ENCODE data around the gene SLC24A4.

The SLC24A4 gene

GRCh38 chr14:92397150-92397952 lies 74.4 kb downstream of the SLC24A4 start:
- TF ChIP-seq EZH2phosphoT487 (IDR thresholded peaks at IDR 0.05; ENCODE audit: borderline replicate concordance, low read length), result no peak
- TF ChIP-seq CTCF (IDR thresholded peaks at IDR 0.05; ENCODE audit: low read depth, low read length, poor library complexity, severe bottlenecking), result no peak
- H3K4me1 ChIP-seq (ENCODE audit: control insufficient read depth, low read length), result peaks cover 15% of the 10 kb centered on the region
- H3K27me3 ChIP-seq (ENCODE audit: control insufficient read depth, low read length), result peaks cover 9% of the 10 kb centered on the region
- no peaks in the 10 kb centered on the region for H3F3A ChIP-seq (ENCODE audit: control insufficient read depth, insufficient read depth)
- no peak overlapping the region for H3K27ac ChIP-seq (ENCODE audit: low read depth, low read length)
- no peaks in the 10 kb centered on the region for H3K9me2 ChIP-seq (replicated peaks; ENCODE audit: control insufficient read depth, low read length)
- no peak overlapping the region for H3K4me2 ChIP-seq (ENCODE audit: low read length)
- H3K79me2 ChIP-seq (ENCODE audit: control insufficient read depth, low read length), result no peaks in the 10 kb centered on the region
- no peak overlapping the region for H3K4me3 ChIP-seq (ENCODE audit: low read length)
- H3K9me3 ChIP-seq (ENCODE audit: control insufficient read depth, insufficient read depth, low read length), result 0 out of 2 replicates have a peak, but pooled peaks cover under 1% of the 10 kb centered on the region
- no peaks in the 10 kb centered on the region for H3K36me3 ChIP-seq (ENCODE audit: control insufficient read depth, low read length)
- H4K20me1 ChIP-seq (ENCODE audit: control insufficient read depth, insufficient read depth, low read depth, low read length), result no peaks in the 10 kb centered on the region

- peaks cover 15% of the 10 kb centered on the region for H3K4me1 ChIP-seq (ENCODE audit: control insufficient read depth, low read length)
- peaks cover 9% of the 10 kb centered on the region for H3K27me3 ChIP-seq (ENCODE audit: control insufficient read depth, low read length)
- H3K4me3 ChIP-seq (ENCODE audit: low read length), result no peak overlapping the region
- no peak overlapping the region for H3K4me2 ChIP-seq (ENCODE audit: low read length)
- no peaks in the 10 kb centered on the region for H3K9me2 ChIP-seq (replicated peaks; ENCODE audit: control insufficient read depth, low read length)
- peaks cover 8% of the 10 kb centered on the region for H3K9me3 ChIP-seq (ENCODE audit: control insufficient read depth, insufficient read depth, low read length)
- H3K79me2 ChIP-seq (ENCODE audit: control insufficient read depth, low read length), result no peaks in the 10 kb centered on the region
- no peak overlapping the region for H3K27ac ChIP-seq (ENCODE audit: low read depth, low read length)
- no peaks in the 10 kb centered on the region for H3F3A ChIP-seq (ENCODE audit: control insufficient read depth, insufficient read depth)
- no peaks in the 10 kb centered on the region for H3K36me3 ChIP-seq (ENCODE audit: control insufficient read depth, low read length)
- no peaks in the 10 kb centered on the region for H4K20me1 ChIP-seq (ENCODE audit: control insufficient read depth, insufficient read depth, low read depth, low read length)
- TF ChIP-seq CTCF (IDR thresholded peaks at IDR 0.05; ENCODE audit: low read depth, low read length, poor library complexity, severe bottlenecking), result no peak
- TF ChIP-seq EZH2phosphoT487 (IDR thresholded peaks at IDR 0.05; ENCODE audit: borderline replicate concordance, low read length), result no peak
Measured at GRCh38 chr14:92397953-92398564, 75.1 kb downstream of the SLC24A4 start.

- peaks cover 8% of the 10 kb centered on the region for H3K9me3 ChIP-seq (ENCODE audit: control insufficient read depth, insufficient read depth, low read length)
- H3K36me3 ChIP-seq (ENCODE audit: control insufficient read depth, low read length), result no peaks in the 10 kb centered on the region
- H3K27ac ChIP-seq (ENCODE audit: low read depth, low read length), result no peak overlapping the region
- H3K4me2 ChIP-seq (ENCODE audit: low read length), result no peak overlapping the region
- H3K9me2 ChIP-seq (replicated peaks; ENCODE audit: control insufficient read depth, low read length), result no peaks in the 10 kb centered on the region
- H4K20me1 ChIP-seq (ENCODE audit: control insufficient read depth, insufficient read depth, low read depth, low read length), result no peaks in the 10 kb centered on the region
- H3F3A ChIP-seq (ENCODE audit: control insufficient read depth, insufficient read depth), result no peaks in the 10 kb centered on the region
- no peaks in the 10 kb centered on the region for H3K79me2 ChIP-seq (ENCODE audit: control insufficient read depth, low read length)
- H3K4me1 ChIP-seq (ENCODE audit: control insufficient read depth, low read length), result peaks cover 15% of the 10 kb centered on the region
- H3K4me3 ChIP-seq (ENCODE audit: low read length), result no peak overlapping the region
- H3K27me3 ChIP-seq (ENCODE audit: control insufficient read depth, low read length), result peaks cover 9% of the 10 kb centered on the region
- TF ChIP-seq EZH2phosphoT487 (IDR thresholded peaks at IDR 0.05; ENCODE audit: borderline replicate concordance, low read length) (no peak), CTCF (IDR thresholded peaks at IDR 0.05; ENCODE audit: low read depth, low read length, poor library complexity, severe bottlenecking) (no peak)
Measured at GRCh38 chr14:92398888-92399636, 76.1 kb downstream of the SLC24A4 start.
